ENCODE measurements around the gene EIF4A2.

Gene EIF4A2

DNA sequence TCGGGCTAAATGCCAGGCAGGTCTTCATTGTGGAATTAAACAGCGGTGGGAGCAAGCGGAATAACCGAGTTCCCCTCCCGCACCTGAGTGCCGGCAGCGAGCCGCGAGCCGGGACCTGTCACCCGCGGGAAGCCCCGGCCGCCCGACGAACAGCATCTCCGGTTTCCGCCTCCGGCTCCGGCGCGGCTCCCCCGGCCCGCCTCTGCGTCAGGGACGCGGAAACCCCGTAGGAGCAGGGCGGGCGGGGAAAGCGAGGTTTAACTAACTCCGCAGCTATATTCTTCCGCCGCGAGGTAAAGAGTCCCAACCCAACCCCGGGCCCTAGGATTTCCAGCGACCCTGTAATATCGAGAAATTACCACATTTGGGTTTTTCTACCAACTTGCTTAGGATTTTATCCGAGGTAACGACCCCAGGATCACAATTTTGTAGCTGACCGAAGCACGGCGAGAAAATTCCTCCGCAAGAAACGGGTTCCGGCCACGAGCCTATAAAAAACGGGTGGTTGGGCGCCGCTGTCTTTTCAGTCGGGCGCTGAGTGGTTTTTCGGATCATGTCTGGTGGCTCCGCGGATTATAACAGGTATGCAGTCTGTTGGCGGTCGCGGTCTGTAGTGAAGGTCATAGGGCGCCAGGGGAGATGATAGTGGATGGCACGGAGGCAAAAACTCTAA is at the start of gene EIF4A2:
Gene EIF4A2, plus strand, starts transcription at position 520 of the 673 bp plus-strand sequence. Its CDS starts 34 bp downstream, at position 554.
- peak; percentile 90 for DNase-seq

DNA sequence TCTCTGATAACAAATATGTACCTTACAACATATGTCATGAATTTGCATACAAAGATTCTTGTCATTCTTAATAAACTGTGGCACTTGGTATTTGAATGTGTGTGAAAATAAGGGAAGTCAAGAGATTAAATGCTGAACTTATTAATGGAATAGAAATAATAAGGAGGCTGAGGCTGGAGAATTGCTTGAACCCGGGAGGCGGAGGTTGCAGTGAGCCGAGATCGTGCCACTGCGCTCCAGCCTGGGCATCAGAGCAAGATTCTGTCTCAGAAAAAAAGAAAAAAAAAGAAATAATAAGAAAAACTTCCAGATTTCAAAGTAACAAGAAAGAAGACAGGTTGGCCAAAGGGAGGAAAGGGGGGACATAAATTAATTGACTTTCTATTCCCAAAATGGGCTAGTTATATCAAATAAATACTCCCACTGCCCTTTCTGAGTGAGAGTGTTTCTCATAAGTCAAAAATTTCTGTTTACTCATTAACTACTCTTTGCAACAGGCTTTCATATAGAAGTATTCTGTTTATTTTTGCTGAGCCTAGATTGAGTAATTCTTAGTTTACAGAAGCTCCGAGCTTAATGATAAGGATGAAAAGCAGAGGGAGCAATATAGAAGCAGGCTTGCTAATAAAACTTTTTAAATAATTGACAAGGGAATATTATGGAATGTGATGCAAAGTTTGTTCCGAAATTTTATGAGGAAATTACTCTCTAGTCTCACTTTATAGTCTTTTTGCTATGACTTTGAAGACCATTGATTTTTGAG is 40.6 kb upstream of the EIF4A2 start:
- DNase-seq, result no peak

DNA sequence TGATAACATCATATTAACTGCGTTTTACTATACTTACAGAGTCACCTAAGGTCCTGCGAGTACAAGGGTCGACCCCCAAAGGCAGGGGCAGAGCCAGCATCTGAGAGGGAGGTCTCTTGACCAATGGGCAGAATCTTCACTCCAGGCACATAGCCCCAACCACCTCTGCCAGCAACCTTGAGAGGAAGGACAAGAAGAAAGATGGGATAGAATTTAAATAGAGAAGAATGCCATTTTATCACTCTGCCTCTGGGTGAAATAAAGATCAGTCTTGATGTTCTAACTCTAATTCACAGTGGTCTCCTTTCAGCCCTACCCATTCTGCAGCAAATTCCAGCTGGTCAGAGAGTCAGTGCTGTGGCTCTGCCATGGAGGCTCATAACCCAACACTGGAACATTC is 39.7 kb upstream of the EIF4A2 start:
- no peak for DNase-seq

DNA sequence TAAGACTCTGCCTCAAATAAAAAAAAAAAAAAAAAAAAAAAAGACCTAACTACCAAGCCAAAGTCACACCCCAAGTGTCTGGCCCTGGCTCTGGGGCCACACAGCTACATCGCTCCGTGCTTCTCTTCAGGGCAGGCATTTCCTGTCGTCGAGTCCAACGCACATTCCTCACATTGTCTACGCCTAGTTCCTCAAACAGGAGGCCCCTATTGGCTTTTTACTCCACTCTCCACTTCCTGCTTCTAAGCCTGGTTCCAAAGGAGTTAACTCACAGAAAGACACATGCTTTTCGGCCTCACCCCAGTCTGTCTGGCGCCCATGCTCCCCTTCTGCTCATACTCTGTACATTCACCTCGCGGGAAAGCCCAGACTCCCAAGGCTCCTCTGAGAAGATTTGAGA is 37.4 kb upstream of the EIF4A2 start:
- peak; percentile 84 for DNase-seq

DNA sequence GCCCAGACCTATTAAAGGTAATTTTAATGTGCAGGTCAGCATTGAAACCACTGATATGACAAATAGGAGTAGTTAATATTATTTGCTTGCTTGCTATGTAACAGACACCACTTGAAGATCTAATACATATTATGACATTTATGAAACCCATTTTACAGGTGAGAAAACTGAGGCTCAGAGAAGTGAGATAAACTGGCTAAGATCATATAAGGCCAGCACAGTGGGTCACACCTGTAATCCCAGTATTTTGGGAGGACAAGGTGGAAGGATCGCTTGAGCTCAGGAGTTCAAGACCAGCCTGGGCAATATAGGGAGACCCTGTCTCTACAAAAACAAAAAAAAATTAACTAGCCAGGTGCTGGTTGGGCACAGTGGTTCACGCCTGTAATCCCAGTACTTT is 33.1 kb upstream of the EIF4A2 start:
- no peak for DNase-seq

DNA sequence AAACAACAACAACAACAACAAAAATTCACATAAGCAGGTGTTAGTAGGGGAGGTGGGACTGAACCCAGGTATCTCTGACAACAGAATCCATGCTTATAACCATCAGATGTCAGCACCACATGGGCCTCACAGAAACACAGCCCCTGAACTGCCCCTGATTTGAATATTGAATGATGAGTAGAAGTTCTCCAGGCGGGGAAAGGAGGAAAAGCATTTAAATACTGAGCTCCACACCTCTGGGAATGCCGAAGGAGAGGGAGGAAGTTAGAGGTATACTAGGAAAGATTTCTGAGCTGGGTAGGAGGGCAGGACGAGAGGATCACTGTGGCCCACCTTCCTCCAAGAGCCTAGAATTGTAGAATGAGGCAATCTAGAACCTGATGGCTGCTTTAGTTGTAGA is 31.9 kb upstream of the EIF4A2 start:
- no peak for DNase-seq

DNA sequence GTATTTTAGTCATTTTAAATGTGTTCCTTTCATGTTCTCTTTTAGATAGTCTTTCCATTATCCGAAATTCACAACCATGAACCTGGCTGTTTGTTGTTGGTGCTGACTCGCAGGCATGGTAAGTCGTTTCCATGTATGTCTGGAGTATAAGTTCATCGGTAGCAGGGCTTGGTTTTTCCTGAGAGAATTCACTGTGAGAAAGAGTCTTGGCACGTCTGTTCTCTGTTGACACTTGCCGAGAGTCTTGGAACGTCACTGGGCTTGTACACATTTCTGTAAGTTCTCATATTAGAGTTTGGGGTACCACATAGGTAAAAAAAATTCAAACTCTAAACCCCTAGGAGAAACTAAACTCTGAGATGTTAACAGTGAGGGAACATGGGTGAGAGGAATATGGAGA is 29.4 kb upstream of the EIF4A2 start:
- no peak for DNase-seq

DNA sequence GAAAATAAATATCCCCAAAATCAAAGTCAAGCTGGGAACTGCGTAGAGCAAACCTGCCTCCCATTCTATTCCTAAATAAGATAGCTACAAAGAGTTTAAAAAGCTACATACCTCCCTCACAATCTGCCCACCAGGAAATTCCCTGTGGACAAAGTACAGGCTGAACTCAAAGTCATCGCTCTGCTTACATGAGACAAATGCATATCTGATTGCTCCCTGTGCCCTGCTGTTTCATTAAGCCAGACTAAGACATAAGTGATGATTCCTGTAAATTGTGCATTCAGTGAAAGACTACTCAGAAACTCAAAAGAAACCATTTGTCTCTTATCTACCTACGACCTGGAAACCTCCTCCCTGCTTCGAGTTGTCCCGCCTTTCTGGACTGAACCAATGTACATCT is 28.5 kb upstream of the EIF4A2 start:
- DNase-seq, result no peak

DNA sequence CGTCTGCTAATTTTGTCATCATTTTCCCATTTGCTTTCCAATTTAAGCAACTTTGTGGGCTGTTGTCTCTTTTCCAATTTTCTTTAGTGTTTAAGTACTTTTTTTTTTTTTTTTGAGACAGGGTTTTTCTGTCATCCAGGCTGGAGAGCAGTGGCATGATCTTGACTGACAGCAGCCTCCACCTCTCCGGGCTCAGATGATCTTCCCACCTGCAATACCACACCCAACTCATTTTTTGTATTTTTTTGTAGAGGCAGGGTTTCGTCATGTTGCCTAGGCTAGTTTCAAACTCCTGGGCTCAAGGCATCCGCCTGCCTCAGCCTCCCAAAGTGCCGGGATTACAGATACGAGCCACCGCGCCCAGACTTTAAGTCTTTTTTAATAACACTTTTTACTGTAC is 26.2 kb upstream of the EIF4A2 start:
- no peak for DNase-seq

DNA sequence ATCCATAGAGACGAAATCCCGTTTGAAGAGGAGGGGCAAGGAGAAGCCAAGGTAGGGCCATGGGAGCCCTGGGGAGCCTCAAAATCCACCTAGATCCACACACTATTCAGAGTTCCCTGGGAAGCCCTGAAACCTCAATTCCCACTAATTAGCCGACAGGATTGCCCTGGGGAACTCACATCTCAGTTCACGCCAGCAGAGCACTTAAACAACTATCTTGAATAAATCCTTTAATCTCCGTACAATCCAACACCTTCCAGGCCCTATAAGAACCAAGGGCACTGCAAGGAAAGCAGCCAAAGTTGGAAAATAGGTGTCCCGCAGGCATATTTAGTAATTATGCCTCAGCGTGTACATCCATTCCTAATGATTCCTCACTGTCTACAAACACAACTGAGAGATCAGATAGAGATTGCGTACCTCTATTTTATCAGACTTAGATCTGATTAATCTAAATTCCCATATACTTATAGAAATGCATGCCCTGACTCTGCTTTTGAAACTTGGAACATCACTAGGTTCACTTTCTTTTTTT is 25.6 kb upstream of the EIF4A2 start:
- no peak for DNase-seq

DNA sequence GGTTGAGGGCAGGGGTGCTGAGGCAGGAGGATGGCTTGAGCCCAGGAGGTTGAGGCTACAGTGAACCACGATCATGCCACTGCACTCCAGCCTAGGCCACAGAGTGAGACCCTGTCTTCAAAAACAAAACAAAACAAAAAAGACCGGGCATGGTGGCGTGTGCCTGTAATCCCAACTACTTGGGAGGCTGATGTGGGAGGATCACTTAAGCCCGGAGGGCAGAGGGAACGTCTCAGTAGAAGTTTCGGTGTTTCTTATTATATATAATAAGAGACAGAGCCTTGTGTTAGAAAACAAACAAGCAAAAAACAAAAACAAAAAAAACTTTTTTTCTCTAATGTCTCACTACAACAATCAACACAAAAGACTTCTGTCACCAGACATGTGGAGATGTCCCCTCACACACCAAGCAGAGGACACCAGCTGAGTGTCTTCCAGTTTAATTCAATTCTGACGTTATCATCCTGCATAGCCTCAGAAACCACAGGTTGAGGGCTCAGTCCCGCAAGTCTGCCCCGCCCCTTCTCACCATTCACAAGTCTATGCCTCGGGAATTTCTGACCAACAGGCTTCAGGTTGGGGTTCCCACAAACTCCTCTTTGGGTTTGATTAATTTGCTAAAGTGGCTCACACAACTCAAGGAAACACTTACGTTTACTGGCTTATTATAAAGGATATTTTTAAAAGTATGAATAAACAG is 24.0 kb upstream of the EIF4A2 start:
- no peak for DNase-seq

DNA sequence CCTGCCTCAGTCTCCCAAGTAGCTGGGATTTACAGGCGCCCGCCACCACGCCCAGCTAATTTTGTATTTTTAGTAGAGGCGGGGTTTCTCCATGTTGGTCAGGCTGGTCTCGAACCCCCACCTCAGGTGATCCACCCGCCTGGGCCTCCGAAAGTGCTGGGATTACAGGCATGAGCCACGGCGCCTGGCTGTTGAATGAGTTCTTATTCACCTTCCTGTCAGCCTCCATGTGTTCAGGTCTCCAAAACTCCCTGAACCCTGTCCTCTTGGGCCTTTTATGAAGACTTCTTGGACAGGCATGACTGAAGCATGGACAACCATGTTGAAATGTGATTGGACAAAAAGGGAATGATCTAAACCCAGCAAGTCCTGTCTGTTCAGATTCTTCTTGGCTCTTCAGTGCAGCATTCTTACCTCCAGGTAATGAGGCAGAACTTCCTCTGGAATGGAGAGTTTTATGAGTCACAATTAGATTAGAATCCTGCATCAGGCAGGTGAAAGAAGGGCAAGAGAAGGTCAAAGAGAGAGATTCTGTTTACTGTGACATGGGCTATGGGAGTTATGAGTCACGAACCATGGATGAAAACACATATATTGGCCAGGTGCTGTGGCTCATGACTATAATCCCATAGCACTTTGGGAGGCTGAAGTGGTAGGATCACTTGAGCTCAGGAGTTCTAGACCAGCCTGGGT is 23.1 kb upstream of the EIF4A2 start:
- DNase-seq, result peak; percentile 63

DNA sequence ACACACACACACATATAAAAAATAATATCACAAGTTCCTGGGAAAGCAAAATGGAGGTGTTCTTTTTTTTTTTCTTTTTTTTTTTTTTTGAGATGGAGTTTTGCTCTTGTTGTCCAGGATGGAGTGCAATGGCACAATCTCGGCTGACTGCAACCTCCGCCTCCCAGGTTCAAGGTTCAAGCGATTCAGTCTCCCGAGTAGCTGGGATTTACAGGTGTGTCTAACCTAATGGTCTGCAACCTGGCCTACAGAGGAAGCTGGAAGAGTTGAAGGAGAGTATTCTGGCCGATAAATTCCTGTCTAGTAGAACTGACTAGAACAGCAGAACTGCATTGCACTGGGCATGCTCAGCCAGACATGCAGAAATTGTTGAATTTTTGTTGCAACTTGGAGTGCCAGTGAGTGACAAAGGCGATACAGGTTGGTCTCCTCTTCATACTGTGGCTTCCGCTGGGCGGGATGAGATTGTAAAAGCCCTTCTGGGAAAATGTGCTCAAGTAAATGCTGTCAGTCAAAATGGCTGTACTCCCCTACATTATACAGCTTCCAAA is 22.4 kb upstream of the EIF4A2 start:
- DNase-seq, result no peak

DNA sequence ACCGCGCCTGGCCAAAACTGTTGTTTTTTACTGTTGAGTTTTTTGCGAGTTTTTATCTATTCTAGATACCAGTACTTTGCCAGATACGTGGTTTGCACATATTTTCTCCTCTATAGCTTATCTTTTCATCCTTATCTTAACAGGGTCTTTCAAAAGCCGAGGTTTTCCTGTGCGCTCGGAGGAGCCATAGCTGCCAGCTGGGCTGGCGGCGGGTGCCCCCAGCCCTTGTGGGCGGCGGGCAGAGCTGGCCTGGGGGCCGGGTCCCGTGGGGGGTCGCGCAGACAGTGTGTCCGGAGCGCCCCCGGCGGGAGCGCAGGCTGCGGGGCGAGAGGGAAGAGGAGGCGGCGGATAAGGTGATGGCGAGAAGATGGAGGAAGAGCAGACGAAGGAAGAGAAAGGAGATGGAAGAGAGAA is 11.1 kb upstream of the EIF4A2 start:
- DNase-seq, result no peak

DNA sequence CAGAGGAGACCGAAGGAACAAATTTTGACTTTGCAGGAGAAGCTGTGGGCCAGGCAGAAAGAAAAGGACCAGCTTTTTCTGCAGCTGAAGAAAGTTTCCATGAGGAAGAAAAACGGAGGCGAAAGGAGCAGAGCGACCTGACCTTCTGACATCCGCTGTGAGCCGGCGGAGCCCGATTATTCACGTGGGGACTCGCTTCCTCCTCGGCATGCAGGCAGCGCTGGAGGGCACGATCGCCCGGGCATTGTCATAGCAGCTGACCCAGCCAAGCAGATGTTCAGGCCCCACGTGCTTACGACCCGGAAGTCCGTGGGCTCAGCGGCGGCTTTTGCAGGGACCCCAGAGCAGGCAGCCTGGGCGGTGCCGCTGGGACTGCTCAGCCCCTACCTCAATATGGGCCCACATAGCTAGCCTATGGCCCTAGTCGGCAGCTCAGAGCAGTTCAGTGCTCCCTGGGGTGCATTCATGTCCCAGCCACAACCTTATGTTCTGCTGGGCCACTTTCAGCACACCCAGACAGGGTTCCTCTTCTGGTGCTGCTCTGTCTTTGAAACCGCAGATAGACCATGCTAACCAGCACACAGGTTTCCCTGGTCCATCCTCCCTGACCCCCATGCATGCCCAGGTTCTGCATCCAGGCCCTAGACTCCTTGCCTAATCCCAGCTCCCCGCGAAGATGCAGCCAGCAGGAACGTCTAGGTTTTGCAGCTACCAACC is 10.5 kb upstream of the EIF4A2 start:
- peak; percentile 76 for DNase-seq

DNA sequence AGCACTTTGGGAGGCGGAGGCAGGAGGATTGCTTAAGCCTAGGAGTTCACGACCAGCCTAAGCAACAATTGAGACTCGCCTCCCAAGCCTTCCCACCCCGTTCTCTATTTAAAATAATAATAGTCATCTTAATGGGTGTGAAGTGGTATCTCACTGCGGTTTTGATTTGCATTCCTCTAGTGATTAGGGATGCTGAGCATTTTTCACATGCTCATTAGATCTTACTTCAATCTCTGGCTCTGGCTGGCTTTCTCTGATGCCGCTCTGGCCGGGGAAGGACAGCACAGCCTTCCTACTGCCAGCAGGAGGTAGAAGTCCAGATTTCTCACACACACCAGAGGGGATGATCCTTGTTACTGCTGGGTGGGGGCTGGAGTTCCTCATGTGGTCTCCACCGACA is 7.4 kb upstream of the EIF4A2 start:
- DNase-seq, result peak; percentile 74

DNA sequence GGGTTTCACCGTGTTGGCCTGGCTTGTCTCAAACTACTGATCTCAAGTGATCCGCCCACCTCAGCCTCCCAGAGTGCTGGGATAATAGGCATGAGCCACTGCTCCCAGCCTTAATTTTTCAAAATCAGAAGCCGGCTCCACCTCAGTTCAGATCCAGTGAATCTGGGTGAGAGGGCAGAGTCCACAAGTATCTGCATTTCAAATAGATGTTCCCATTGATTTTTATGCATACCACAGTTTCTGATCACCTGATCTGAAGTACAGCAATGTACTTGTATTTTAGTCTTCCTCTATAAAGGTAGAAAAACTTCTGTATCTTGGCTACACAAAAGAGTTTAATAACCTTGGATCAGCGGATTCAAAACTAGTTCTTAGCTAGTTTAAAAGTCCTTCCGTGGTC is 4.2 kb upstream of the EIF4A2 start:
- no peak for DNase-seq

DNA sequence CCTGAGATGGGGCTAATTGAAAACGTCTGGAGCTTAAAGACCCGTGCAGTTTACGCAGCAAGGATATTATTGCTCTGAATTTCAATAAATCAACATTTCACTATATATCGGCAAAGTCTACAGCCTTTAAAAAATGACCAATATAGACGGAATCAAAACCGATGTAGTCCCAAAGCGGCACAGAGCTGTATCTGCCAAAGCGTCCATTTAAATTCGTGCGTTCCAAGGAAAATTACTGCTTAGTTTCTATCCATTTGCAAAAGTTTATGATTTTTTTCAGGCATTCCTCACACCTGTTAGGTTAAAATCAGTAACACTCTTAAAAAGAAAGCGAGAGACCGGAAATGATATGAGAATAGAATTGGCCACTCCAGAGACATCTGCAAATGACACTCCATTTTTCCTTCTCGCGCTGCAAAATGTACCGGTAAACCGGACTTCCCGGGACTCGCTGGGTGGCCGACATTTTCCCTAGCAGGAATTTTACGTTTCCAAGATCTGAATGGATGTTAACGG is 777 bp upstream of the EIF4A2 start:
- no peak for DNase-seq

DNA sequence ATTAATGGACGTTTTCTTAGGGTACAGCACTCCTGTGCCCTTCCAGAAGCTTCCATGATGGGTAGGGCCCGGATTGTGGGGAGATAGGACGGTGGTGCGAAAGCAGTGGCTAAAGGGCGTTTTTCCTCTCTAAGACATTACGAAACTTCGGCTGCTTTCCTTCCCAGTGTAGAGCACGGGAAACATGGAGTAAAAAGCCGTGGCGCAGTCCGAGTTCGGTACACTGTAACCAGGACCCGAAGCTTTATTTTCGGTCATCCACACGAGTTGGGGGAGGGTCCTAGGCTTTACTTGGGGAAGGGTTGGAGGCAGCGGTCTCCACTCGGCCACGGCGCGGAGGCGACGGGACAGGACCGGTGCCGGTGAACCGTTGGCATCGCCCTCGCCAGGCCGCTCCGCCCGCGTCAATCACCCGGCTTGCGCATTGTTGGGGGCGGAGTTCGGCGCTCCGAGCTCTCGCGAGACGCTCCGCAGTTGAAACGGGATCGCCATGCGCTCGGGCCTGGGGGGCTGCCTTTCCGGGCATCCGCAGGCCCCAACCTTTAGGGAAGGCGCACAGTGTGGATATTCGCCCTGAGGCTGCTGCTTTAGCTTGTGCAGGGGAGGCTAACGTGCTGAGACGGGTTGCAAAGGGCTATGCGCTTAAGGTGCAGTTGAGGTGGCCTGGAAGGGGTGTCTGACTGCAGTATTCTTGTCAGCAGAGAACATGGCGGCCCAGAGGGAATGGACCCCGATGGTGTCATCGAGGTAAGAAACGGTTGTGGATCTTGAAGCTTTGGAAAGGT is 546 bp downstream of the EIF4A2 start:
- DNase-seq, result peak; percentile 82

DNA sequence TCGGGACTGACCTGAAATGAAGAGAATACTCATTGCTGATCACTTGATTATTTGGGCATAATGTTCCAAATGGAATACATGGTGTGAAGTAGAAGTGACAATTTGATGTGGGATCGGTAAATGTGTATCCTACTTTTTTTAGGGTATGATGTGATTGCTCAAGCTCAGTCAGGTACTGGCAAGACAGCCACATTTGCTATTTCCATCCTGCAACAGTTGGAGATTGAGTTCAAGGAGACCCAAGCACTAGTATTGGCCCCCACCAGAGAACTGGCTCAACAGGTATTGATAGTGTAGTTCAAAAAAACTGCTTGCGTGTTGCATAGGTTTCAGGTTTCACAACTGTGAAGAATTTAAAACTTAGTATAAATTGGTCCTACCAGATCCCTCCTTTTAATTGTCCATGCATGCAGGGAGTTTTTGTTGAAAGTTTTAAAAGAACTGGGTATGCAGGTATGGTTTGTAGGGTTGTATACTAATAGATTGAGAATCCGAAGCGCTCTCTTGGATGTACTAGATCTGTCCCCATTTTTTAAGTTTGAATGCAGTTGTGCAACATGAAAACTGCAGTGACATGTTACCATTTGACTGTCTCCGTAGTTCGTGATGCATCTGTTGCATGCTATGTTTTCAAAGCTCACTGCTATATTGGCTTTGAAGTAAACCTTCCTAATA is 1.6 kb downstream of the EIF4A2 start:
- DNase-seq, result no peak

All from islet precursor cell (in vitro differentiated cells).